Heart right ventricle (tissue), 16 donors: Measurements from ENCODE around the gene ICAM5. TPM values are rescaled to one million over a fixed set of nuclear protein-coding genes. Genes with fewer than 3 reads are reported as not detected.
A peak's percentile ranks its signal among the peaks of the same experiment; 100 is the strongest.

Experiments
- ATAC-seq, 8 donors: fragments of 200-7000 bp; cut with Tn5 transposase; one replicate each; pipeline ENCODE4 v1.9.1; 2020; ENCODE audit warnings: mild to moderate bottlenecking in 8 of 8, moderate library complexity in 8 of 8, moderate number of reproducible peaks in 1 of 8
- DNase-seq, 2 donors: peaks; one replicate each; pipeline ENCODE4 v3.0.0-alpha.2; 2020
- H3K27ac ChIP-seq, 10 donors: fragments of 200-600 bp; sonication (generic) in 2 of 10; one replicate each; pipeline versions ENCODE4 v1.5.0 to v1.8.0; 2020 to 2022; ENCODE audit warnings: mild to moderate bottlenecking in 3 of 10
- H3K27me3 ChIP-seq, 7 donors: fragments of 200-600 bp; one replicate each; pipeline ENCODE4 v1.8.0; 2021 to 2022; ENCODE audit warnings: mild to moderate bottlenecking in 2 of 7
- H3K36me3 ChIP-seq, 9 donors: fragments of 200-600 bp; sonication (generic) in 1 of 9; one replicate each; pipeline versions ENCODE4 v1.5.0 to v1.8.0; 2020 to 2022; ENCODE audit warnings: mild to moderate bottlenecking in 2 of 9
- H3K4me1 ChIP-seq, 9 donors: fragments of 200-600 bp; sonication (generic) in 1 of 9; one replicate each; pipeline versions ENCODE4 v1.5.0 to v1.8.0; 2020 to 2022; ENCODE audit warnings: mild to moderate bottlenecking in 4 of 9
- H3K4me3 ChIP-seq, 10 donors: fragments of 200-600 bp; sonication (generic) in 2 of 10; one replicate each; pipeline versions ENCODE4 v1.5.0 to v1.8.0; 2020 to 2022; ENCODE audit warnings: mild to moderate bottlenecking in 7 of 10, moderate library complexity in 2 of 10
- H3K9me3 ChIP-seq, 11 donors: fragments of 200-600 bp in 10 of 11; sonication (generic) in 2 of 11; one replicate each; pipeline versions ENCODE4 v1.5.0 to v1.8.0; 2013 to 2022; ENCODE audit warnings: mild to moderate bottlenecking in 2 of 11, control low read depth in 1 of 11, moderate library complexity in 1 of 11
- WGBS, 2 donors: extraction: QIAGEN DNeasy Blood & Tissue Kit; methylation state at CpG; one replicate each; pipeline ENCODE4 v1.1.7; 2013; ENCODE audit warnings: inconsistent platforms in 1 of 2; 5-methylcytosine and 5-hydroxymethylcytosine counted together
- intact Hi-C, 10 donors: fragments of 100-400 bp; cut with DNase I; formaldehyde crosslinking; loops; one replicate each; pipeline versions ENCODE4 v1.11.1 to v1.14.2; 2022
- polyA plus RNA-seq, 2 donors: library from polyadenylated mRNA; stranded (reverse); fragments of 200-250 nt; gene quantifications; one replicate each; pipeline ENCODE4 v1.2.3, GENCODE V29; 2013
- total RNA-seq, 10 donors: library from RNA; stranded (reverse); fragmentation: NEBNext Ultra II Directional in 3 of 10; extraction: Animal tissue kit (Norgen Biotek cat#: 25700) in 3 of 10; gene quantifications; one replicate each; pipeline versions ENCODE4 v1.2.1 to v1.2.4, GENCODE V29; 2021 to 2023
- TF ChIP-seq, protein P1 (sequence below), 9 donors: fragments of 200-600 bp; sonication (generic) in 2 of 9; IDR thresholded peaks; one replicate each; pipeline versions ENCODE4 v1.5.0 to v1.8.0; 2021 to 2022; ENCODE audit warnings: antibody characterized with exemption in 9 of 9, mild to moderate bottlenecking in 5 of 9, moderate library complexity in 1 of 9
- donor health status: Arrhythmogenic right ventricular cardiomyopathy.
- donor health status: ischemic (EF 13 %, LVEDD 7.1; RV severe dilation, severe dysfunction).
- donor health status: healthy with polysubstance abuse.
- donor health status: DM: no; HTN: yes; CAD: no.
- donor health status: DM: no; HTN: no; CAD: no.
- donor health status: ischemic (EF 25% LVEDD 6.9; RV normal size, moderate dysfunction).
- donor health status: ischemic (EF 25% LVEDD 5.7; RV mildly dilated, moderate dysfunction).
- donor health status: healthy.
- donor health status: DM: yes; HTN: yes; CAD: no.
- donor health status: Ischemic cardiomyopathy.
- donor health status: ischemic (EF 35%, LVEDD 5.7; RV mildly dilated, moderate dysfunction).
- donor health status: nonischemic (EF 11% LVEDD 7.7; RV severe dilation, severe dysfunction).
- donor health status: DM: yes; HTN: yes; CAD: no.
- donor health status: PGD.
- donor health status: ischemic (EF 29% LVEDD 5.4; RV normal size, mild dysfunction).
- donor health status: nonischemic (EF 23%, LVEDD 6.1; RV moderate dilation, normal function).

Gene ICAM5
- total and polyA plus RNA-seq, 12 donors: 0.18 to 1.0 (median 0.37) TPM; not detected in 3

DNA sequence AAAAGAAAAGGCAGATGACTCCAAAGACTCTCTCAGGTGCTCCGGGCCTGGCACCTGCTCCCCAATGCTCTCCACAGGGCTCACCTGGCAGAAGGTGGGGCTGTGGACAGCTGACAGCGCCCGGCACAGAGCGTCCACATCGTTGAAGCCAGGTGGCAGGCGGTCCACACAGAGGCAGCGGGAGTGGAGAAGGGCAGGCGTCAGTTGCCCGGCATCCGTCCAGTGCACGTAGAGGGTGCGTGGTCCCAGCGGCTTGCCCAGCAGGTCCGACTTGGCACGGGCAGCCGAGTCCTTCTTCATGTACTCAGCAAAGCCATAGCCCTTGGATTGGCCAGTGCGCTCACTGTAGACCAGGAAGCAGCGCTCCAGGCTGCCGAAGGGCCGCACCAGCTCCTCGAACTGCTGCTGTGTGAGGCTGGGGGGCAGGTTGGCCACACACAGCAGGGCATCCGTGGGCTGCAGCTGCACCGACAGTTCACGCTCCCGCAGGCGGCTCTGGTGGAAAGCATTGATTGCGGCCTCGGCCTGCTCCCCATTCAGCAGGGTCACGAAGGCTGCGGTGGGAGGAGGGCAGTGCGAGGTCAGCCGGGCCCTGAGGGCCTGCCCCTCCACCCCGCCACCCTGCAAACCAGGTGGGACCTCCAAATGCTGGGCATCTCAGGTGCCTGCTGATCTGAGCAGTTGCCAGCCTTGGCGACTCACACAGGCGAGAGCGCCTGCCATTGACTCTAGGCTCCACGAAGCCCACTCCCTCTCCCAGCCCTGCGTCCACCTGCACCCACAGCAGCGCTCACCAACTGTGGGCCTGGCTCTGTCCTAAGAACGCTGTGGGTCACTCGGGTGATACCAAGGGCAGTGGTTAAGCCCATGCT, 39.0 kb downstream of the ICAM5 start:
- Histone ChIP-seq H3K27me3 (no peaks in the 10 kb centered on the region), H3K9me3 (no peaks in the 10 kb centered on the region), H3K4me3 (no peak overlapping the region), H3K36me3 (peaks cover 0 to 75% (median 63%) of the 10 kb centered on the region in 9 donors), H3K4me1 (peaks cover 4 to 22% (median 14%) of the 10 kb centered on the region in 9 donors), H3K27ac (no peak overlapping the region)
- no peak for DNase-seq
- ATAC-seq: no peak
- TF ChIP-seq, protein P1, sequence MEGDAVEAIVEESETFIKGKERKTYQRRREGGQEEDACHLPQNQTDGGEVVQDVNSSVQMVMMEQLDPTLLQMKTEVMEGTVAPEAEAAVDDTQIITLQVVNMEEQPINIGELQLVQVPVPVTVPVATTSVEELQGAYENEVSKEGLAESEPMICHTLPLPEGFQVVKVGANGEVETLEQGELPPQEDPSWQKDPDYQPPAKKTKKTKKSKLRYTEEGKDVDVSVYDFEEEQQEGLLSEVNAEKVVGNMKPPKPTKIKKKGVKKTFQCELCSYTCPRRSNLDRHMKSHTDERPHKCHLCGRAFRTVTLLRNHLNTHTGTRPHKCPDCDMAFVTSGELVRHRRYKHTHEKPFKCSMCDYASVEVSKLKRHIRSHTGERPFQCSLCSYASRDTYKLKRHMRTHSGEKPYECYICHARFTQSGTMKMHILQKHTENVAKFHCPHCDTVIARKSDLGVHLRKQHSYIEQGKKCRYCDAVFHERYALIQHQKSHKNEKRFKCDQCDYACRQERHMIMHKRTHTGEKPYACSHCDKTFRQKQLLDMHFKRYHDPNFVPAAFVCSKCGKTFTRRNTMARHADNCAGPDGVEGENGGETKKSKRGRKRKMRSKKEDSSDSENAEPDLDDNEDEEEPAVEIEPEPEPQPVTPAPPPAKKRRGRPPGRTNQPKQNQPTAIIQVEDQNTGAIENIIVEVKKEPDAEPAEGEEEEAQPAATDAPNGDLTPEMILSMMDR (IDR thresholded peaks at IDR 0.05): no peak
- intact Hi-C loops: loop anchor here in 1 of 10 donors (5.0 kb wide), 1 partner anchor 41 kb away; the partner anchor contains the start of genes ICAM4 and ICAM5
- 96% methylated on average over 41 of the region's 41 CpGs for WGBS, 2 donors

DNA sequence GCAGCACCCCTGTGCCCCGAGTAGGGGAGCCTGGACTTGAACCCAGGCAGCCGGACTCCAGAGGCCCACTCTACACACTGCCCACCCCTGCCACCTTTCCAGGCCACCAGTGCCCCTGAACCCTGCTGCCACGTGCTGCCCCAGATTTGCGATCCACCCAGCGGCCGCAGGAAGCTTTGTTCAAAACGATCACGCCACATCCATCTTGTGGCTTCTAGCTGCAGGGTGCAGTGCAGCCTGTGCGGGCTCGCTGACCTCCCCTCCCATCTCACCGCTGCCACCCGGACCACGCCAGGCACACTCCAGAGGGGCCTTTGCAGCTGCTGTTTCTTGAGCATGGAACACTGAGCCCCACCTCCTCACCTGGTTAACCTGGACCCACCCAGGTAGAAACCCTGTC, 39.8 kb downstream of the ICAM5 start:
- H3K9me3 ChIP-seq: no peaks in the 10 kb centered on the region
- H3K36me3 ChIP-seq: peaks cover 0 to 70% (median 55%) of the 10 kb centered on the region in 9 donors
- H3K27me3 ChIP-seq: no peaks in the 10 kb centered on the region
- DNase-seq (no peak), ATAC-seq (no peak)
- H3K4me1 ChIP-seq: peaks cover 4 to 29% (median 22%) of the 10 kb centered on the region in 9 donors
- H3K4me3 ChIP-seq: no peak overlapping the region
- intact Hi-C loops: loop anchor here in 1 of 10 donors (5.0 kb wide), 1 partner anchor 42 kb away; the partner anchor contains the start of genes ICAM4 and ICAM5
- no peak overlapping the region for H3K27ac ChIP-seq
- TF ChIP-seq, protein P1 (IDR thresholded peaks at IDR 0.05): no peak
- WGBS, 2 donors: 94 to 97% methylated on average over 13 of the region's 13 CpGs

DNA sequence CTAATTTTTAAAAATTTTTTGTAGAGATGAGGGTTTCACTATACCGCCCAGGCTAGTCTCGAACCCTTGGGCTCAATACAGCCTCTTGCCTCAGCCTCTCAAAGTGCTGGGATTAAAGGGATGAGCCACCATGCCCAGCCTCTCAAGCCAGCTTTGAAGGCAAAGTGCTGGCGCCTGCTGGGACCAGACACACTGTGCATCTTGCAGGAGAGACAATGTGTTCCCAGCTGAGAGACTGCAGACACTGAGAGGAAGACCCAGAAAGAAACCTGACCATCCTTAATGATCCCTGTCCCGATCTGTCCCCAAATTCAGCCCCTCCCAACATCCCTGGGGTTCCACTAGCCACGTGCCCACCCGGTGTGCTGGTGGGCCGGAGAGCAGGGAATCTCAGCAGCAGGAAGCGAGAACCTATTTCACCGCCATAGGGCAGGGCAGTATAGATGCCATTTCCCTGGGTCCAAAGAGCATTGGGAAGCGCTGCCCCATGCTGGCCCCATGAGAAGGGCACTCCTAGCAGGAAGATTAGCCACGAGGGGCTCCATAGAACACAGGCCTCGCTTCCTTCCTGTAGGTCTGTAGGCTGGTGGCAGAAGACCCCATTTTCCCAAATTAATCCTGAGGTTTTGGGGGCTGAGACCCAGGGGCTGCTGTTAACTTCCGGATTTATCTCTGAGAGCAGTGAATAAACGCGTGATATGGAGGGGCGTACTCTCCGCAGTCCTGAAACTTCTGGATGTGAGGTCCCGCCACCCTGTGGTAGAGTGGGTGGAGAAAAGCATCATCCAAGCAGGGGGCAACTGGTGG, 42.6 kb downstream of the ICAM5 start:
- Histone ChIP-seq H3K9me3 (no peaks in the 10 kb centered on the region), H3K4me1 (peaks cover 4 to 38% (median 31%) of the 10 kb centered on the region in 9 donors), H3K4me3 (peak overlapping the region; percentile 60 to 94 (median 76)), H3K27ac (peak overlapping the region in 9 of 10 donors; percentile 83 to 96 (median 91)), H3K27me3 (no peaks in the 10 kb centered on the region), H3K36me3 (peaks cover 0 to 53% (median 32%) of the 10 kb centered on the region in 9 donors)
- ATAC-seq (no peak), DNase-seq (no peak)
- intact Hi-C loops: loop anchor here in 6 of 10 donors (1.0 to 10.0 kb wide), 7 partner anchors 16 to 65 kb away; partner anchors contain the start of genes ICAM1 (in 5 of the 6), TYK2 (in 2 of the 6), FDX2 (in 1 of the 6) and ICAM4 (in 1 of the 6)
- TF ChIP-seq, protein P1 (IDR thresholded peaks at IDR 0.05): peak in 1 of 9 donors; percentile 10
- 33 to 35% methylated on average over 18 of the region's 18 CpGs for WGBS, 2 donors
